Loucy (cell line): ENCODE measurements around the gene LGR4.

Experiments used
- H2AFZ ChIP-seq: fragments of 200-600 bp; sonication (generic); 2 replicates; pipeline ENCODE4 v1.6.0; 2016; ENCODE audit warnings: antibody characterized with exemption, mild to moderate bottlenecking, low read length, moderate library complexity
- H3F3A ChIP-seq: fragments of 200-600 bp; 2 replicates; pipeline ENCODE4 v1.6.0; 2016; ENCODE audit warnings: antibody characterized with exemption, low read depth, mild to moderate bottlenecking
- H3K27me3 ChIP-seq: fragments of 200-600 bp; sonication (generic); 2 replicates; pipeline ENCODE4 v1.6.1; 2014; ENCODE audit warnings: low read length, mild to moderate bottlenecking; ENCODE audit not compliant: insufficient read depth, poor library complexity, severe bottlenecking
- H3K36me3 ChIP-seq: fragments of 200-600 bp; sonication (generic); 2 replicates; pipeline ENCODE4 v1.6.1; 2016; ENCODE audit warnings: low read length; ENCODE audit not compliant: insufficient read depth
- H3K4me1 ChIP-seq: fragments of 200-600 bp; sonication (generic); 2 replicates; pipeline ENCODE4 v1.5.1; 2014; ENCODE audit warnings: low read length, mild to moderate bottlenecking; ENCODE audit not compliant: insufficient read depth, poor library complexity, severe bottlenecking
- H3K4me2 ChIP-seq: fragments of 200-600 bp; sonication (generic); 2 replicates; pipeline ENCODE4 v1.6.0; 2014; ENCODE audit warnings: antibody characterized with exemption, low read length, low read depth, mild to moderate bottlenecking; ENCODE audit not compliant: poor library complexity, severe bottlenecking
- H3K4me3 ChIP-seq: fragments of 200-600 bp; sonication (generic); 2 replicates; pipeline ENCODE4 v1.5.1; 2014; ENCODE audit warnings: low read length, mild to moderate bottlenecking, mixed read lengths; ENCODE audit not compliant: poor library complexity, severe bottlenecking
- H3K79me2 ChIP-seq: fragments of 200-600 bp; sonication (generic); 2 replicates; pipeline ENCODE4 v1.6.1; 2014; ENCODE audit warnings: low read length; ENCODE audit not compliant: insufficient read depth
- H3K9ac ChIP-seq: fragments of 200-600 bp; sonication (generic); 2 replicates; pipeline ENCODE4 v1.6.0; 2014; ENCODE audit warnings: mild to moderate bottlenecking, low read depth, low read length, moderate library complexity; ENCODE audit not compliant: poor library complexity, severe bottlenecking
- H3K9me2 ChIP-seq: fragments of 200-600 bp; sonication (generic); replicated peaks from 2 replicates; pipeline ENCODE4 v1.6.1; 2016; ENCODE audit warnings: low read depth, low read length, mixed read lengths
- H3K9me3 ChIP-seq: fragments of 200-600 bp; sonication (generic); 2 replicates; pipeline ENCODE4 v1.6.1; 2014; ENCODE audit warnings: mild to moderate bottlenecking, antibody characterized with exemption, low read length, low read depth; ENCODE audit not compliant: insufficient read depth
- H4K20me1 ChIP-seq: fragments of 200-600 bp; sonication (generic); 2 replicates; pipeline ENCODE4 v1.6.0; 2014; ENCODE audit warnings: antibody characterized with exemption, low read length, mild to moderate bottlenecking; ENCODE audit not compliant: insufficient read depth, poor library complexity, severe bottlenecking
- CTCF ChIP-seq: fragments of 200-600 bp; sonication (generic); conservative IDR thresholded peaks from 2 replicates; pipeline ENCODE4 v1.5.1; 2014; ENCODE audit warnings: mild to moderate bottlenecking, antibody characterized with exemption, low read length
- EZH2phosphoT487 ChIP-seq: fragments of 200-600 bp; IDR thresholded peaks from 2 replicates; pipeline ENCODE4 v1.6.1; 2018; ENCODE audit warnings: antibody characterized with exemption, mild to moderate bottlenecking, moderate library complexity, borderline replicate concordance

Gene LGR4

GRCh38 chr11:27371489-27371888, 101.1 kb downstream of the LGR4 start:
- Histone ChIP-seq H3K9me2 (no peaks in the 10 kb centered on the region), H3K9me3 (no peaks in the 10 kb centered on the region), H3K27me3 (no peaks in the 10 kb centered on the region), H3K36me3 (no peaks in the 10 kb centered on the region), H3K4me2 (no peak overlapping the region), H3K79me2 (no peaks in the 10 kb centered on the region), H4K20me1 (no peaks in the 10 kb centered on the region), H3F3A (no peaks in the 10 kb centered on the region), H2AFZ (no peak overlapping the region), H3K4me3 (no peak overlapping the region), H3K9ac (no peak overlapping the region), H3K4me1 (no peaks in the 10 kb centered on the region)
- TF ChIP-seq EZH2phosphoT487 (no peak), CTCF (no peak)

- no peak overlapping the region for H3K4me2 ChIP-seq
- H3K27me3 ChIP-seq, result no peaks in the 10 kb centered on the region
- no peaks in the 10 kb centered on the region for H3K9me3 ChIP-seq
- H3K9ac ChIP-seq, result no peak overlapping the region
- TF ChIP-seq CTCF, result no peak
- no peak for TF ChIP-seq EZH2phosphoT487
- no peaks in the 10 kb centered on the region for H3F3A ChIP-seq
- no peak overlapping the region for H3K4me3 ChIP-seq
- peak overlapping the region; percentile 75 for H2AFZ ChIP-seq
- H3K9me2 ChIP-seq, result no peaks in the 10 kb centered on the region
- no peaks in the 10 kb centered on the region for H4K20me1 ChIP-seq
- no peaks in the 10 kb centered on the region for H3K4me1 ChIP-seq
- no peaks in the 10 kb centered on the region for H3K36me3 ChIP-seq
- H3K79me2 ChIP-seq, result no peaks in the 10 kb centered on the region
Measured at GRCh38 chr11:27370374-27370773, 102.2 kb downstream of the LGR4 start.

- TF ChIP-seq CTCF (no peak), EZH2phosphoT487 (no peak)
- H3K9me2 ChIP-seq, result no peaks in the 10 kb centered on the region
- peaks cover under 1% of the 10 kb centered on the region; the same call in 1 of the 2 replicates for H3K79me2 ChIP-seq
- no peaks in the 10 kb centered on the region for H3F3A ChIP-seq
- no peaks in the 10 kb centered on the region for H4K20me1 ChIP-seq
- no peaks in the 10 kb centered on the region for H3K36me3 ChIP-seq
- 0 out of 2 replicates have a peak overlapping the region, but pooled peaks have one; percentile 25 for H2AFZ ChIP-seq
- no peak overlapping the region for H3K4me2 ChIP-seq
- H3K4me3 ChIP-seq, result no peak overlapping the region
- peaks cover 7% of the 10 kb centered on the region for H3K4me1 ChIP-seq
- H3K27me3 ChIP-seq, result no peaks in the 10 kb centered on the region
- no peak overlapping the region for H3K9ac ChIP-seq
- no peaks in the 10 kb centered on the region for H3K9me3 ChIP-seq
Measured at GRCh38 chr11:27367881-27368280, 104.7 kb downstream of the LGR4 start.
